Gastroesophageal sphincter (tissue), 3 donors: Measurements from ENCODE around the gene MALT1.

ENCODE experiments used
- CTCF ChIP-seq, 4 experiments: fragments of 200-600 bp in 2 of 4; fragments of 450-650 bp in 2 of 4; sonication (generic) in 1 of 4; IDR thresholded peaks; one replicate each; pipeline ENCODE4 v1.5.1; 2017 to 2019; ENCODE audit warnings: antibody characterized with exemption in 4 of 4, mild to moderate bottlenecking in 2 of 4, moderate library complexity in 2 of 4
- POLR2AphosphoS5 ChIP-seq: sonication (generic); formaldehyde crosslinking; IDR thresholded peaks from one replicate; pipeline ENCODE4 v1.6.1; 2017; ENCODE audit warnings: antibody characterized with exemption

- TF ChIP-seq CTCF (IDR thresholded peaks at IDR 0.05) (no peak), POLR2AphosphoS5 (no peak)
These were observed 74.6 kb downstream of the MALT1 start for GRCh38 chr18:58745914-58746313.
